D721Med (cell line): ENCODE measurements around the gene ATP13A4.

Source experiments
- DNase-seq: peaks from one replicate; pipeline ENCODE4 v3.0.0; 2011; ENCODE audit warnings: low spot score; ENCODE audit not compliant: insufficient read length
- FAIRE-seq: peaks from 2 replicates; lab custom pipeline; 2011; peaks lifted over from hg19 to GRCh38; lab: Jason Lieb, UNC
- TF ChIP-seq, protein P1 (sequence below): IDR thresholded peaks from 2 replicates; pipeline ENCODE4 v1.5.1; 2012; ENCODE audit warnings: mild to moderate bottlenecking, control low read depth; ENCODE audit not compliant: insufficient read depth; ENCODE audit errors: missing control alignments

Gene ATP13A4

DNA sequence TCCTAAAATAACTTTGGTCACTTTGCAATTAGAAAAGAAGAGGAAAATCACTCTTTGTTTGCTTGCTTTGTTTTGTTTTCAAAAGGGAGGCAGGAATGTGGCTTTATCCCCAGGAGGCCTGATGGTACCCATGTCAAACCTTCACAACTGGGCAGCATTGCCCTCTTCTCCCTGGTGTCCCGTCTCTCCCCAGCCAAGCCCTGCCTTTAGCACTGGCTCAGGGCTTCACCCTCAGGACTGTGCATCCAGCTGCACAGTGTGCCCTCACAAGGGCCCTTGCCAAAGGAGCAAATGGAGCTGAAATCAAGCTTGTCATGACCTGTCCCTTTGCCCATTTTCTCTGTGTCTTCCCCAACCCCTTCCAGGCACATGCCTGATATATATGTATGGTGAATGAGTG is 147.0 kb downstream of the ATP13A4 start:
- TF ChIP-seq, protein P1, sequence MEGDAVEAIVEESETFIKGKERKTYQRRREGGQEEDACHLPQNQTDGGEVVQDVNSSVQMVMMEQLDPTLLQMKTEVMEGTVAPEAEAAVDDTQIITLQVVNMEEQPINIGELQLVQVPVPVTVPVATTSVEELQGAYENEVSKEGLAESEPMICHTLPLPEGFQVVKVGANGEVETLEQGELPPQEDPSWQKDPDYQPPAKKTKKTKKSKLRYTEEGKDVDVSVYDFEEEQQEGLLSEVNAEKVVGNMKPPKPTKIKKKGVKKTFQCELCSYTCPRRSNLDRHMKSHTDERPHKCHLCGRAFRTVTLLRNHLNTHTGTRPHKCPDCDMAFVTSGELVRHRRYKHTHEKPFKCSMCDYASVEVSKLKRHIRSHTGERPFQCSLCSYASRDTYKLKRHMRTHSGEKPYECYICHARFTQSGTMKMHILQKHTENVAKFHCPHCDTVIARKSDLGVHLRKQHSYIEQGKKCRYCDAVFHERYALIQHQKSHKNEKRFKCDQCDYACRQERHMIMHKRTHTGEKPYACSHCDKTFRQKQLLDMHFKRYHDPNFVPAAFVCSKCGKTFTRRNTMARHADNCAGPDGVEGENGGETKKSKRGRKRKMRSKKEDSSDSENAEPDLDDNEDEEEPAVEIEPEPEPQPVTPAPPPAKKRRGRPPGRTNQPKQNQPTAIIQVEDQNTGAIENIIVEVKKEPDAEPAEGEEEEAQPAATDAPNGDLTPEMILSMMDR: no peak
- FAIRE-seq (no peak), DNase-seq (no peak)

DNA sequence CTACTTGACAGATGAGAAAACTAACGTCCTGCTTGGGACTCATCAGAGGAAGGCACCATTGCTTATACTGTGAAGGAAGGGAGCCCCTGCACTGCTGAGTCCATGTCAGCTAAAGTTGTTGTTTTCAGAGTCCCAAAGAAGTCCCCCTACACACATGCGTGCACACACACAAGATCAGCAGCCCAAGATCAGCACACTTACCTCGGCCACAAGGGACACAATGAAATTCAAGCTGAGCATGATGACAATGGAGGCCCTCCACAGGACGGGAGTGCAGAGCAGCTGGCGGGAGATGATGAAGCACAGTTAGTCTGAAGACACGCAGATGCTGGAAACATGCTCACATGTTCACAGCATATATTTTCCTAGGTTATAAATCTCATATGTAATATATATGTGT is 147.6 kb downstream of the ATP13A4 start:
- FAIRE-seq: no peak
- TF ChIP-seq, protein P1: no peak
- no peak for DNase-seq

DNA sequence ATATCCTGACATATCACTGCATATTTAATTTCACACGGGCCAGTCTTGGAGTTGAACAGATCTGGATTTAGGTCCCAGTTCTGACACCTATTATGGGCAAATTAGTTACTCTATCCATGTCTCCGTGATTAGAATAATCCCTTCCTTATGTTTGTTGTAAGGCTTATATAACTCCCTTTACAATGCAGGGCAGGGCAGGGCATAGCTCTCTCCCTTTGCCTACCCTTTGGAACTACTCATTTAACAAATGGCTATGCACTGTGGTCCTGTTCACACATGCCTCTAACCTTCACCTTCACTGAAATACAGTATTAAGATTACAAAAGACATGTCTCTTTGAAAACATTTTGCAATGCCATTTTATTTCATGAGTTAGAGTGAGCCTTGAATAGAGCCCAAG is 151.4 kb downstream of the ATP13A4 start:
- no peak for FAIRE-seq
- no peak for DNase-seq
- TF ChIP-seq, protein P1: no peak

DNA sequence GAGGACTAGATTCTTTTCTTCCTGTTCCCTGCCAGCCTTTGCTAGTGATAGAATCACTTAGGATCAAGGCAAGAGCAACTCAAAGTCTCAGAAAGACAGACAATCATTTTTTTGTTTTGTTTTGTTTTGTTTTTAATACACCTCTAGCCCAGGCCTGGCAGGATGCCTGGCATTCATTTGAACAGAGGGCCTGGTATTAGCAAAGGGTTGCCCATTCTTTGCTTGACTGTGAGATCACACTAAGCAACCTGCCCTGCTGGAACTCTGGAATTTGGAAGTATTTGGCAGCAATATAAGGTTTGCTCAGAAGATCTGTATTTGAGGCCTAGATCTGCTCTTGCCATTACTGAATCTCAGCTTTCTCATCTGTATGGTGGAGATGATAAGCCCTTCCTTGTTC is 154.4 kb downstream of the ATP13A4 start:
- DNase-seq (no peak), FAIRE-seq (no peak)
- TF ChIP-seq, protein P1: no peak

DNA sequence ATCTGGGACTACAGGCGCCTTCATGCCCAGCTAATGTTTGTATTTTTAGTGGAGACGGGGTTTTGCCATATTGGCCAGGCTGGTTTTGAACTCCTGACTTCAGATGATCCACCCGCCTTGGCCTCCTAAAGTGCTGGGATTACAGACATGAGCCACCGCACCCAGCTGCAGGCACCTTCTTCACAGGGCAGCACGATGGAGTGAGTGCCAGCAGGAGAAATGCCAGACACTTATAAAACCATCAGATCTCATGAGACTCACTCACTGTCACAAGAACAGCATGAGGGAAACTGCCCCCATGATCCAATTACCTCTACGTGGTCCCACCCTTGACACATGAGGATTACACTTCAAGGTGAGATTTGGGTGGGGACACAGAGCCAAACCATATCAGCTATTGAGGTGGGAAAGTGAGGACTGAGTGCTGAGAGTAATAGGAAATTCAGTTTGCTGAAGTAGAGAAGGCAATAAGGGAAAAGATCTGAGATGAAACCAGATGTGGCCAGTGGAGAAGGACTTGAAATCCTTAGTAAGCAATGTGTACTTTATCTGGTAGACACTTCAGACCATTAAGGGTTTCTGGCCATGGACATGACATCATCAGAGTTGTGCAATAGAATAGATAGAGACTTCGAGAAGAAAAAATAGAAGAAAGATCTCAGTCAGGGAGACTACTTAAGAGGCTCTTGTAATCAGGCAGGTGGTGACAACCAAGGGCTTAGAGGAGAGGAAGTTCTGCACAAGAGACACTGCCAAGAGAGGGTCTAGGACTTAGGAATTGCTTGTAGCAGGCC is 158.0 kb downstream of the ATP13A4 start:
- TF ChIP-seq, protein P1: no peak
- DNase-seq: no peak
- no peak for FAIRE-seq

DNA sequence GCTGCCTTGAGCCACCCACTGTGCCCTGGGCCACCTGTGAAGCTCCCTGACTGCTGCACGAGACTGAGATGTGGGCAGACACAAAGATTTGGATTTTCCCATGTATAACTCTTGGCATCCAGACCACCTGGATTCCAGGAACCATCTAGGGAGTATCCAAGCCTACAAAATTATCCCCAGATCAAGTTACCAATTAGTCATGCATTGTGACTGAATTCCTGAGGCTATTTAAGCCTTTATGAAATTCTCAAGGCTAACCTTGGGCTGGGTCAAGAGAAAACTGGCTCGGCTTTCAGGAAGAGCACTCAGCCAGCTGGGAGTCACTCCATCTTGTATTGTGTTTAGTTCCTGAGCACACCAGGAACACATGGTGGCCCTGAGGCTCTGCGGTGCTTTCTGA is 162.8 kb downstream of the ATP13A4 start:
- TF ChIP-seq, protein P1: no peak
- no peak for DNase-seq
- no peak for FAIRE-seq

DNA sequence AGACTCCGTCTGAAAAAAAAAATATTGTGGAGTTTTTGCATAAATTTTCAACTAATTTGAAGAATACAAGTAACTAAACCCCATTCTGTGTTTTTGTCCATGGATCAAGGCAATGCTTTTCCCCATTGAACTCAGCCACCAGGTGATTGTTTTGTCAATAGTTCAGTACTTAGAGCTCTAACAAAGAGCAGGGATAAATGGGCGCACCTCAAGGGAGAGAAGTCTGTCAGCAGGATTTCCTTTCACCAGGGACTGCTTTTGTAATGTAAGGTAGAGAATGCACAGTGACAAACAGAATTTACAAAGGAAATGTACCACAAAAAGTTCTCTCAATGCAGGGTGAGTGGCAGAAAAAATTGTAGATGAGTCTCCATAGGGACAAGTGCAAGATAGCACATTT is 165.4 kb downstream of the ATP13A4 start:
- DNase-seq (no peak), FAIRE-seq (no peak)
- TF ChIP-seq, protein P1: no peak
